Measurements from ENCODE around the gene LAX1.

DNA sequence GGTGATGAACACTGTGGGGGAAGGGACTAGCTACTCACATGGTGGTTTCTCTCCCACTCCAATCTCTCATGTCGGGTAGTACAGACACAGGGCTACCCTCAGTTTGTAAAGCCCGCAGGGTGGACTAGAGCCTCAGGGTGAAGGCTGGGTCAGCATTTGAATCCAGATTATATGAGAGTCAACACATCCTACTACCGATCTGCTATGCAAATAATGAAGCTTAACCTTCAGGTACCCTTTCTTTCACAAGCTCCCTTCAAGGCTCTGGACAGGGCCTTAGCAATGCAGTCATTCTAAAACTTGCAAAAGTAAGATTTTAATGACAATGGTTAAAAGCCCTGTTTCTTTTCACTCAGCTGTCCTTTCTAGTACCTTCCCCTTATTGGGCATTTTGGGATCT, 25.0 kb downstream of the LAX1 start:
- TF ChIP-seq, protein P1, sequence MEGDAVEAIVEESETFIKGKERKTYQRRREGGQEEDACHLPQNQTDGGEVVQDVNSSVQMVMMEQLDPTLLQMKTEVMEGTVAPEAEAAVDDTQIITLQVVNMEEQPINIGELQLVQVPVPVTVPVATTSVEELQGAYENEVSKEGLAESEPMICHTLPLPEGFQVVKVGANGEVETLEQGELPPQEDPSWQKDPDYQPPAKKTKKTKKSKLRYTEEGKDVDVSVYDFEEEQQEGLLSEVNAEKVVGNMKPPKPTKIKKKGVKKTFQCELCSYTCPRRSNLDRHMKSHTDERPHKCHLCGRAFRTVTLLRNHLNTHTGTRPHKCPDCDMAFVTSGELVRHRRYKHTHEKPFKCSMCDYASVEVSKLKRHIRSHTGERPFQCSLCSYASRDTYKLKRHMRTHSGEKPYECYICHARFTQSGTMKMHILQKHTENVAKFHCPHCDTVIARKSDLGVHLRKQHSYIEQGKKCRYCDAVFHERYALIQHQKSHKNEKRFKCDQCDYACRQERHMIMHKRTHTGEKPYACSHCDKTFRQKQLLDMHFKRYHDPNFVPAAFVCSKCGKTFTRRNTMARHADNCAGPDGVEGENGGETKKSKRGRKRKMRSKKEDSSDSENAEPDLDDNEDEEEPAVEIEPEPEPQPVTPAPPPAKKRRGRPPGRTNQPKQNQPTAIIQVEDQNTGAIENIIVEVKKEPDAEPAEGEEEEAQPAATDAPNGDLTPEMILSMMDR (IDR thresholded peaks at IDR 0.05) = no peak
- TF ChIP-seq POLR2A (IDR thresholded peaks at IDR 0.05) = no peak
